GM12872 (cell line): ENCODE results near the gene ORC6.

Experiments used
- TF ChIP-seq, protein P1 (sequence below): IDR thresholded peaks from 3 replicates; pipeline ENCODE4 v1.5.1; 2011; ENCODE audit warnings: low read depth, mild to moderate bottlenecking, low read length, moderate library complexity; ENCODE audit not compliant: insufficient read depth

ORC6 gene

DNA sequence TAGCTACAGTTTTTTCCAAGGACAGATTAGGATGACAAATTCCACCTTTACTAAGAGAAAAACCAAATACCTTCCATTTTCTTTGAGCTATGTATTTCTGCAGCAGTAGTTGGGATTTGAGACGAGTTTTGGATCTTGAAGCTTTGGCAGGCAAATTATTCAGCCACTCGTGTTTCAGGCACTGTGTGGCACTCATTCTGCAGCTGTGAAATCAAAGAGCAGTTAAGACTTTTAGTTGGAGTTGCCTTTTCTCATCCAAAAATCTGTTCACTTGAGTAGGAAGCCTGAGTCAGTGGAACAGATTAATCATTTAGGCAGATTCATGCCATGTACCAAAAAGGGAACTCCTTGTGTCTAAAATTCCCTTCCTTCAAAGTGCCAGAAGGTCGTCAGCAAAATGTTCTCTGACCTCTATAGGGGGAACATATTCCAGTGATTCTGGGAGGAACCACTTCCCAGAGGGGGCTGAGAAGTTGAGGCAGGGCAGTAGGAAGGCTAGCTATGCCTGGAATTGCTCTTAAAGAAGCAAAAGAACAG lies 20.1 kb downstream of the ORC6 start:
- TF ChIP-seq, protein P1, sequence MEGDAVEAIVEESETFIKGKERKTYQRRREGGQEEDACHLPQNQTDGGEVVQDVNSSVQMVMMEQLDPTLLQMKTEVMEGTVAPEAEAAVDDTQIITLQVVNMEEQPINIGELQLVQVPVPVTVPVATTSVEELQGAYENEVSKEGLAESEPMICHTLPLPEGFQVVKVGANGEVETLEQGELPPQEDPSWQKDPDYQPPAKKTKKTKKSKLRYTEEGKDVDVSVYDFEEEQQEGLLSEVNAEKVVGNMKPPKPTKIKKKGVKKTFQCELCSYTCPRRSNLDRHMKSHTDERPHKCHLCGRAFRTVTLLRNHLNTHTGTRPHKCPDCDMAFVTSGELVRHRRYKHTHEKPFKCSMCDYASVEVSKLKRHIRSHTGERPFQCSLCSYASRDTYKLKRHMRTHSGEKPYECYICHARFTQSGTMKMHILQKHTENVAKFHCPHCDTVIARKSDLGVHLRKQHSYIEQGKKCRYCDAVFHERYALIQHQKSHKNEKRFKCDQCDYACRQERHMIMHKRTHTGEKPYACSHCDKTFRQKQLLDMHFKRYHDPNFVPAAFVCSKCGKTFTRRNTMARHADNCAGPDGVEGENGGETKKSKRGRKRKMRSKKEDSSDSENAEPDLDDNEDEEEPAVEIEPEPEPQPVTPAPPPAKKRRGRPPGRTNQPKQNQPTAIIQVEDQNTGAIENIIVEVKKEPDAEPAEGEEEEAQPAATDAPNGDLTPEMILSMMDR = no peak

- TF ChIP-seq, protein P1 = no peak
These were observed 21.9 kb downstream of the ORC6 start for GRCh38 chr16:46711106-46712058.

DNA sequence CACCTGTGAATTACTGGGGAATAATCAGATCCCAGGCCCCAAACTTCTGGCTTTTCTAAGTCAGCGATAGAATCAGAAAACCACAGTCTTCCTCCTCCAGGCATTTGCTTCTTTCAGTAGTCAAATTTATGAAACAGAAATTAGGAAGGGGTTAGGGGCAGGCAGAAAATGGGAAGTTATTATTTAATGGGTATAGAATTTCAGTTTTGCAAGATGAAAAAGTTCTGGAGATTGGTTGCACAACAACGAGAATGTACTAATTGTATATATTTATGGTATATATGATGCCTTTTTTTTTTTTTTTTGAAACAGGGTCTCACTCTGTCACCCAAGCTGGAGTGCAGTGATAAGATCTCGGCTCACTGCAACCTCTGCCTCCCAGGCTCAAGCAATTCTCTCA lies 23.5 kb downstream of the ORC6 start:
- TF ChIP-seq, protein P1 = no peak

GRCh38 chr16:46713634-46714033 lies 24.2 kb downstream of the ORC6 start:
- TF ChIP-seq, protein P1 = no peak

DNA sequence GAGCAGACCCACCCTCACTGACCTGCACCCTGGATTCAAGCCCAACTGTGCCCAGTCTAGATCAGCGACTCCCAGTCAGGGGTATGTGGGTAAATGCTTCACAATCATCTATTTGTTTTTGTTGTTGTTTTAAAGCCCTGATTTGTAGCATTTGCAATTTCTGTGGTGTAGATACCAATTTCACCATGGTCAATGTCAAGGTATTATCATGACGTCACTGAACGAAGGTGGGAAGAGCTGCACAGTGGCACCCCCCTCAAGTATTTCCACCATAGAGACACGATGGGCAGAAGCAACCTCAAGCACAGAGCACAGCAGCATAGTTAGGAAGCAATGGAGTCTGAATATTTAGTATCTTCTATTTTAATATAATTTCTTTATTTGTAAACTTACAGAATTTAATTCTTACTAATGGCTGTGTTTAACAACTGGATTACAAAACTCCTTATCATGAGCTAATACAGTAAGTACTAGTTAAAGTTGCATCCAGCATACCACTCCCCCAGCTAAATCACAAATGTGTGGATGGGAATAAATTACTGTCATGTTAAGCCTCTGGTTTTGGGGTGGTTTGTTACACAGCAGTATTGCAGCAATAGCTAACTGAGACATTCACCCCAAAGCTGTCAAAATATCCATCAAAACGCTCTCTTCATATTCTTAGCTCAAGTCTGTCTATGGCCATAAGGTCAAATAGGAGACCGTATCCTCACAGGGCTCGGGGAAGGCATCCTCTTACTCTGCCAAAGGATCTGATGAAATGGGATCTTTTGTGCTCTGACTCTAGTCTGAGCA lies 25.5 kb downstream of the ORC6 start:
- TF ChIP-seq, protein P1 = no peak

- TF ChIP-seq, protein P1 = no peak
These were observed 26.4 kb downstream of the ORC6 start for GRCh38 chr16:46715769-46716305.

DNA sequence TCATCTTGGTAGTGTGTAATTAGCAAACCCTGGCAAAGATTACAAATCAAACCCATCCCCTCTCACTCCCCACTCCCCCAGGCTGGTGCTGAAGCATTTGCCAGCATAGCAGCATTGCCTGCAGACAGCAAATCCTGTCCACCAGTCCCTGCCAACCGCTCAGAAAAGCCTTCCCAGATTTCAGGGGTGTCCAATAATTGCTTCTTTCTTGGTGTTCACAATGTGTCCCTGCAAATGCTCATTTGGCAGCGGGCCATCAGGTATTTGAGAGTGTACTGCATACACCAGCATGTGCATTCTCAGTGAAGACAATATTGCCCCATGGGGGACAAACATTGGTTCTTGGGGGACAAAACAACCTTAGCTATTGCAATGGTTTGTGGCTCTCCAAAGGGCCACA lies 28.2 kb downstream of the ORC6 start:
- TF ChIP-seq, protein P1 = no peak
